MG63 (cell line): ENCODE data around the gene ACOT4. TPM values are rescaled to one million over a fixed set of nuclear protein-coding genes. Genes with fewer than 3 reads are reported as not detected.
"Not testable (repeated sequence)": the region's sequence is repeated elsewhere in the genome, so short reads cannot be mapped to it uniquely, and the experiment has no call there.

Experiments
- DNase-seq: peaks from one replicate; pipeline ENCODE4 v3.0.0-alpha.2; 2020
- H3K27me3 ChIP-seq: fragments of 250-450 bp; sonication (Bioruptor Pico); 2 replicates; pipeline ENCODE4 v1.5.1; 2020; ENCODE audit warnings: mild to moderate bottlenecking, moderate library complexity
- H3K36me3 ChIP-seq: fragments of 250-450 bp; sonication (Bioruptor Pico); 2 replicates; pipeline ENCODE4 v1.5.1; 2020; ENCODE audit warnings: mild to moderate bottlenecking, moderate library complexity
- H3K4me3 ChIP-seq: fragments of 250-450 bp; sonication (Bioruptor Pico); 2 replicates; pipeline ENCODE4 v1.5.1; 2020; ENCODE audit warnings: mild to moderate bottlenecking, moderate library complexity
- H3K9me3 ChIP-seq: fragments of 250-450 bp; sonication (Bioruptor Pico); 2 replicates; pipeline ENCODE4 v1.5.1; 2020; ENCODE audit warnings: mild to moderate bottlenecking, moderate library complexity
- total RNA-seq: library from RNA; depleted of rRNA; stranded (reverse); fragments of >200 nt; shearing (Covaris generic); gene quantifications from 2 replicates; pipeline ENCODE4 v1.2.3, GENCODE V29; 2014; ENCODE audit warnings: low replicate concordance

Gene ACOT4
- total RNA-seq, 1 experiment from 2014 or later: 0.76 TPM

DNA sequence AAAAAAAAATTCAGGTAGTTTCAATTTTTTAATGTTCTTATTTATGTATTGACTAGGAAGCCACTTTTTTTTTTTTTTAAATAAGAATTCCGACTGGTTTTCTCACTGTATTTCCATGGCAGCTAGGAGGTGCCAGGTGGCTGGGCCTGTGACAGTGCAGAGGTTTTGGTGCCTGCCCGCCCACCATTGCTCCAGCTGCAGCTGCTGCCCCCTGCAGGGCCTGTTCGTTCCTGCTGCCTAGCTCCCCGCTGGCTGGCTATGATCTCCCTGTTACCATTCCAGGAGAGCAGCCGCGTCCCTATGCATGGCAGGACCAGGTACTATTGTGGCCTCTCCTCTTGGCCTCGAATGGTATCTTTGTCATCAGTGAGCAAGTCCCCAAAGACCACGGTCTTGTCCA lies 20.8 kb upstream of the ACOT4 start:
- H3K27me3 ChIP-seq, H3K4me3 ChIP-seq: not testable (repeated sequence)
- DNase-seq: peak; percentile 39

DNA sequence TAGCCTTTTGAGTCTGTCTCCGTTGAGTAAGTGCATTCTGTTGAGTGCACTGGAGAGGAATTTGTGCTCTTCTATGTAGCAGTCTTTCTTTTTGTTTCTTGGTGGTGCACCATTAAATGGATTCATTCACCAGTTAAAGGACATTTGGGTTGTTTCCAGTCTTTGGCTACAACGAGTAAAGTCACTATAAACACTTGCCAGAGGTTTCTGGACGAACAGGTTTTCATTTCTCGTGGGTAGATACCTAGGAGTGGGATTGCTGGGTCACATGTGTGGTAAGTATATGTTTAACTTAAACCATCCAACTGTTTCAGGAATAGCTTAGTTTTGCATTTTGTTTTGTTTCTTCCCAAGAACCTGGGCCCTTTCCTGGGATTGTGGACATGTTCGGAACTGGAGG lies 18.6 kb upstream of the ACOT4 start:
- H3K4me3 ChIP-seq, H3K36me3 ChIP-seq, H3K27me3 ChIP-seq, H3K9me3 ChIP-seq, DNase-seq: not testable (repeated sequence)

More for the DNA sequence above, 20.8 kb upstream of the ACOT4 start:
- H3K36me3 ChIP-seq, H3K9me3 ChIP-seq: not testable (repeated sequence)

DNA sequence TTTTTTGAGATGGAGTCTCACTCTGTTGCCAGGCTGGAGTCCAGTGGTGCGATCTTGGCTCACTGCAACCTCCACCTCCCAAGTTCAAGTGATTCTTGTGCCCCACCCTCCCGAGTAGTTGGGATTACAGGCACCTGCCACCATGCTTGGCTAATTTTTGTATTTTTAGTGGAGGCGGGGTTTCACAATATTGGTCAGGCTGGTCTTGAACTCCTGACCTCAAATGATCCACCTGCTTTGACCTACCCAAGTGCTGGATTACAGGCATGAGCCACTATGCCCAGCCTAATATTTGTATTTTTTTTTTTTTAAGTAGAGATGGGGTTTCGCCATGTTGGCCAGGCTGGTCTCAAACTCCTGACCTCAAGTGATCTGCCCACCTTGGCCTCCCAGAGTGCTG lies 17.9 kb upstream of the ACOT4 start:
- H3K9me3 ChIP-seq, DNase-seq, H3K4me3 ChIP-seq, H3K36me3 ChIP-seq, H3K27me3 ChIP-seq: not testable (repeated sequence)

DNA sequence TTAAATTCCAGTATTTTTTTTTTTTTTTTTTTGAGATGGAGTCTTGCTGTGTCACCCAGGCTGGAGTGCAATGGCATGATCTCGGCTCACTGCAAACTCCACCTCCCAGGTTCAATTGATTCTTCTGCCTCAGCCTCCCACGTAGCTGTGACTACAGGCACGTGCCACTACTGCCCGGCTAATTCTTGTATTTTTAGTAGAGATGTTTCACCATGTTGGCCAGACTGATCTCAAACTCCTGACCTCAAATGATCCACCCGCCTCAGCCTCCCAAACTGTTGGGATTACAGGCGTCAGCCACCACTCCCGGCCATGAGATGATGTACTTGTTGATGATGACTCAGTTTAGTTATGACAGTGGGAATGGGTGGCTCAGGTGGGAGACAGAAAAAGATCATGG lies 17.4 kb upstream of the ACOT4 start:
- not testable (repeated sequence) for DNase-seq, H3K9me3 ChIP-seq, H3K36me3 ChIP-seq, H3K4me3 ChIP-seq, H3K27me3 ChIP-seq

DNA sequence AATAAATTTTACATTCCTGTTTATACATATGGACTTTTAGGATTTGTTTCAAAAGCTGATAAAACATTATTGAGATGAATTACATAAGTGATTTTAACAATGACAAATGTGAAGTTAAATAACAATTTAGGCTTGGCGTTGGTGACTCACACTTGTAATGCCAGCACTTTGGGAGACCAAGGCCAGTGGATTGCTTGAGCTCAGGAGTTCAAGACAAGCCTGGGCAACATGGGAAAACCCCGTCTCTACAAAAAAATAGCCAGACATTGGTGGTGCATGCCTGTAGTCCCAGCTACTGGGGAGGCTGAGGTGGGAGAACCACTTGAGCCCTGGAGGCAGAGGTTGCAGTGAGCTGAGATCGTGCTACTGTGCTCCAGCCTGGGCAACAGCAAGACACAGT lies 15.3 kb upstream of the ACOT4 start:
- peaks cover 4% of the 10 kb centered on the region for H3K36me3 ChIP-seq
- H3K9me3 ChIP-seq: no peaks in the 10 kb centered on the region
- H3K4me3 ChIP-seq: no peak overlapping the region
- no peaks in the 10 kb centered on the region for H3K27me3 ChIP-seq
- DNase-seq: peak; percentile 51

DNA sequence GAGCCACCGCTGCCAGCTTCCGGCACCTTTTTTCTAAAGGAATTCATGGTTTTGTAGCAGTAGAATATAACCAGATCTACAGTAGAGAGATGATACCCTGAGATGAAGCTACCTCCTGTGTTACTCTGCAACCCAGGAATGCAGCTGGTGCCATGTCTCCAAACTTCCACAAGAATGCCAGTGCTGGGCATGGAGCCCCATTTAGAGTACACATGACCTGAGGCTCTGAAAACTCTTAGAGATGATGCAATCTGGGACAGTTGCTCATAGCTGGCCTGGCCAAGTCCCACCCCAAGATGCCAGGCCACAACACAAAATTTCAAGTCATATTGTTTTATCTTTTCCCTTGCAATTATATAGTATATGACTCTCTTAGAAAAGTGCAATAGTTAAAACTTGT lies 14.5 kb upstream of the ACOT4 start:
- not testable (repeated sequence) for H3K27me3 ChIP-seq, H3K9me3 ChIP-seq, H3K4me3 ChIP-seq, H3K36me3 ChIP-seq, DNase-seq

DNA sequence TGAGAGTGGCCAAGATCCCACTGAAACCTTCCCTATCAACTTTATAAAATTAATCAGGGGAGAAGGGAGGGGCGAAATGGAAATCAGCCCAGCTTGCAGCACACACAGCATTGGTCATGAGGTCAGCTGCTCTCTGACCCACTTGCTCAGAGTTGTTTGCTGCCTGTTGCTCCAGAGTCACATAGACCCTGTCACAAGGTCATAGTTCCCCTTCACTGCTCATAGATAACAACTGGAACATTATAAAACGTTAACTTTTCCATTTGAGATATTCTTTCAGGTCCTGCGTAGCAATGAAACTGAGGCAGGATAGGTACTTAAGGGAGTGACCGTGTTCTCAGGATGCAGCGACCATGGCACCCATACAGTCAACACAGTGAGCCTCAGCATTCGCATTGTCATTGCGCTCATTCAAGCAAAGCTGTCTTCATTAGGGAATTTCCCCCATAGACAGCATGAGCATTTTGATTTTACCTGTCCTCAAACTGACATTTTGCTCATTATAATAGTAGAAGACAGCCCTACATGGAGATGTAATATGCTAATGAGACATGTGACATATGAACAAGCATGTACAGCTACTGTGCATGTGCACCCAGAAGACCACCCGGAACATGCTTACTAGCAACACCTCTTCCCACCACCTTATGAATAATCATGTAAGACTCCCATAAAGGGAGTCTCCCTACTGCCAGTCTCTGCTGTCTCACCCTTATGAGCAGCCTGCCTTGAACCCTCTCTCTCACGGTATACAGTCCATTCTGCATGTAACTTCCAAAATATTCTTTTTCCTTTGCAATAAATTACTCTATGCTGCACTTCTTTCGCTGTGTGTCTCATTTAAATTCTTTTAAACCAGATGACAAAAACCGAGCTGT lies 9.3 kb upstream of the ACOT4 start:
- H3K27me3 ChIP-seq, H3K9me3 ChIP-seq, H3K4me3 ChIP-seq, DNase-seq, H3K36me3 ChIP-seq: not testable (repeated sequence)

DNA sequence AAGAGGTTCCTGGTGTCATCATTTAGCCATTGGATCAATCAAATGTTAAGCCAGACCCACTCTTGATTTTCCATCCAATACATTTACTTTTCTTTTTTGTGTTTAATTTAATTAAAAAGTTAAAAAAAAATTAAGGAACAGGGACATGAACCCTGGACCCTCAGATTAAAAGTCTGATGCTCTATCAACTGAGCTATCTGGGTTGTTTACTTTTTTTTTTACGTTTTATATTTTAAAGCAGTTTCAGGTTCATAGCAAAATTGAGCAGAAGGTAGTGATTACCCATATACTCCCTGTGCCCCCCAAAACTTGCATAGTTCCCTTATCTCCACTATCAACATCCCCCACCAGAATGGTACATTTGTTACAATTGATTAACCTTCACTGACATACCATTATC lies 3.0 kb upstream of the ACOT4 start:
- H3K36me3 ChIP-seq: no peaks in the 10 kb centered on the region
- DNase-seq: no peak
- H3K27me3 ChIP-seq: no peaks in the 10 kb centered on the region
- no peak overlapping the region for H3K4me3 ChIP-seq
- H3K9me3 ChIP-seq: no peaks in the 10 kb centered on the region

DNA sequence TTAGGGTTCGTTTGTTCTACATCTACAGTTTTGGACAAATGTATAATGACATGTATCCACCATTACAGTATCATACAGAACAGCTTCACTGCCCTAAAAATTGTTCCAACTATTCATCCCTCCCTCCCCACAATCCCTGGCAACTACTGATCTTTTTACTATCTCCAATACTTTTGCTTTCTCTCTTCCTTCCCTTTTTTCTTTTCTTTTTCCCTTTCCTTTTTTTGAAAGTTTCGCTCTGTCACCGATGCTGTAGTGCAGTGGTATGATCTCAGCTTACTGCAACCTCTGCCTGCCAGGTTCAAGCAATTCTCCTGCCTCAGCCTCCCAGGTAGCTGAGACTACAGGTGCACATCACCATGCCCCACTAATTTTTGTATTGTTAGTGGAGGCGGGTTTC lies 2.6 kb upstream of the ACOT4 start:
- Histone ChIP-seq H3K9me3 (no peaks in the 10 kb centered on the region), H3K27me3 (no peaks in the 10 kb centered on the region), H3K36me3 (no peaks in the 10 kb centered on the region), H3K4me3 (no peak overlapping the region)
- no peak for DNase-seq

DNA sequence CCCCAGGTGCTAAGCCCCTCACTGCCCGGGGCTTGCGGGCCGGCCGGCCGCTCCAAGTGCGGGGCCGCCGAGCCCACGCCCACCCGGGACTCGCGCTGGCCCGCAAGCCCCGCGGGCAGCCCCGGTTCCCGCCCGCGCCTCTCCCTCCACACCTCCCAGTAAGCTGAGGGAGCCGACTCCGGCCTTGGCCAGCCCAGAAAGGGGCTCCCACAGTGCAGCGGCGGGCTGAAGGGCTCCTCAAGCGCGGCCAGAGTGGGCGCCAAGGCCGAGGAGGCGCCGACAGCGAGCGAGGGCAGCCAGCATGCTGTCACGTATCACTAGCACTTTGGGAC lies 1.0 kb upstream of the ACOT4 start:
- not testable (repeated sequence) for H3K9me3 ChIP-seq, H3K27me3 ChIP-seq, H3K36me3 ChIP-seq, H3K4me3 ChIP-seq, DNase-seq

DNA sequence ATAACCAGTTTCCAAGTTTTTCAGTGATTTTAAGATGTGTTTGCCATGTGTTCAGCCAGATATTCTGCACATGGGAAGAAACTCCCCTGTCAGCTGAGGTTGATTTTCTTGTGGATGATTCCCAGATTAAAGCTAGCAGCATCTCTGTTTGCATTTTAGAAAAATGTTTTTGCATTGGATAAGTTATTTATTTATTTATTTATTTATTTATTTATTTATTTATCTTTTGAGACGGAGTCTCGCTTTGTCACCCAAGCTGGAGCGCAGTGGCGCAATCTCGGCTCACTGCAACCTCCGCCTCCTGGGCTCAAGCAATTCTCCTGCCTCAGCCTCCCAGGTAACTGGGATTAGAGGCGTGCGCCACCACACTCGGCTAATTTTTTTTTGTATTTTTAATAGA lies 2.8 kb downstream of the ACOT4 start:
- Histone ChIP-seq H3K9me3 (no peaks in the 10 kb centered on the region), H3K27me3 (no peaks in the 10 kb centered on the region), H3K4me3 (no peak overlapping the region), H3K36me3 (no peaks in the 10 kb centered on the region)
- DNase-seq: no peak

DNA sequence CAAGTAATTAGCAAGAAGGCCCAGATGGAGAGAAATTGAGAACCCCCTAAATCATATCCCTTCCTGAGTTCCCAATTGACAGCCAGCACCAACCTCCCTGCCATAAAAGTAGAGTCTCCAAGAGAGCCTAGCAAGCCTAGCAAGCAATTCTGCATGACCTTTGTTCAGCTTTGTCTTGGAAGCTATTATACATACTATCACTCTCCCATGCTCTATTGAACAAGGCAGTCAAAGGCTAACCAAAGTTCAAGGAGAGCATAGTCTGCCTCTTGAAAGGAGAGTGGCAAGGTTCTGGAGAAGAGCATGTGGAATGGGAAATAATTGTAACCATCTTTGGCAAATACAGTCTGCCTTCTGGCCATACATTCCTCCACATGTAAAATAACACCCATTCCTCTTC lies 7.8 kb downstream of the ACOT4 start:
- Histone ChIP-seq H3K9me3 (no peaks in the 10 kb centered on the region), H3K4me3 (no peak overlapping the region), H3K36me3 (no peaks in the 10 kb centered on the region), H3K27me3 (no peaks in the 10 kb centered on the region)
- no peak for DNase-seq

DNA sequence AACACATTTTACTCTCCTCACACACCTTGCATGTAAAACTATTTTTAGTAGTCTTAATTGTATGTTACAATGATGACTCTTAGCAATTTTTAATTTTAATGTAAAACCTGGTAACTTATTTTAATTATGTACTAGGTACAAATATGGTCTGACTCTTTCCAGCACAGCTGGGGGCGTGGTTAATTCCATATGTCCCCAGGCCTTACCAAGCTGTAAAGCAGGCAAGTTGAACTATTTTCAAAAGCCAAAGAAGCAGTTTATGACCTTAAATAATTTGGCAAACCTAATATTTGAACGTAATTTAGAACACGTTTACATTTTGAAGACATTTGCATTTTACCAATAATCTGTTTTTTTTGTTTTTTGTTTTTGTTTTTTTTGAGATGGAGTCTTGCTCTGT lies 11.3 kb downstream of the ACOT4 start:
- no peaks in the 10 kb centered on the region for H3K27me3 ChIP-seq
- no peaks in the 10 kb centered on the region for H3K9me3 ChIP-seq
- H3K36me3 ChIP-seq: no peaks in the 10 kb centered on the region
- DNase-seq: no peak
- H3K4me3 ChIP-seq: no peak overlapping the region

DNA sequence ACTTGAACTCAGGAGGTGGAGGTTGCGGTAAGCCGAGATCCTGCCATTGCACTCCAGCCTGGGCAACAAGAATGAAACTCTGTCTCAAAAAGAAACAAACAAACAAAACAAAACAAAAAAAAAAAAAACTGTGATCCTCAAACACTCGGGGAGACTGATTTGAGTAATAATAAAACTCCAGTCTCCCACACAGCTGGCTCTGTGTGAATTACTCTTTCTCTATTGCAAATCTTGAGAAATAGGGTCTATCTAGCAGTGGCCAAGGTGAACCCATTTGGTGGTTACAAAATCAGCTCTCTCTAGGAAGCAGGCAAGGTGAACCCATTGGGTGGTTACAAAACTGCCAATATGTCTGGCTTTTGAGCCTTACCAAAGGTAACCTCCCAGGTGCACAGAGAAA lies 14.6 kb downstream of the ACOT4 start:
- no peaks in the 10 kb centered on the region for H3K27me3 ChIP-seq
- no peak for DNase-seq
- no peaks in the 10 kb centered on the region for H3K36me3 ChIP-seq
- no peak overlapping the region for H3K4me3 ChIP-seq
- H3K9me3 ChIP-seq: no peaks in the 10 kb centered on the region

DNA sequence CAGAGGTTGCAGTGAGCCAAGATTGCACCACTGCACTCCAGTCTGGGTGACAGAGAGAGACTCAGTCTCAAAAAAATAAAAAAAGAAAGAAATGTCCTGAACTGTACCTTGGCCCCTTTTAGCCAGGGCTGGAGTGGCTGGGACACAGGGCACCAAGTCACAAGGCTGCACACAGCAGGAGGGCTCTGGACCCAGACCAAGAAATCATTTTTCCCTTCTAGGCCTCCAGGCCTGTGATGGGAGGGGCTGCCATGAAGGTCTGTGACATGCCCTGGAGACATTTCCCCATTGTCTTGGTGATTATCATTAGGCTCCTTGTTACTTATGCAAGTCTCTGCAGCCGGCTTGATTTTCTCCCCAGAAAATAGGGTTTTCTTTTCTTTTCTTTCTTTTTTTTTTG lies 15.6 kb downstream of the ACOT4 start:
- Histone ChIP-seq H3K27me3 (no peaks in the 10 kb centered on the region), H3K9me3 (no peaks in the 10 kb centered on the region), H3K4me3 (no peak overlapping the region), H3K36me3 (no peaks in the 10 kb centered on the region)
- no peak for DNase-seq

DNA sequence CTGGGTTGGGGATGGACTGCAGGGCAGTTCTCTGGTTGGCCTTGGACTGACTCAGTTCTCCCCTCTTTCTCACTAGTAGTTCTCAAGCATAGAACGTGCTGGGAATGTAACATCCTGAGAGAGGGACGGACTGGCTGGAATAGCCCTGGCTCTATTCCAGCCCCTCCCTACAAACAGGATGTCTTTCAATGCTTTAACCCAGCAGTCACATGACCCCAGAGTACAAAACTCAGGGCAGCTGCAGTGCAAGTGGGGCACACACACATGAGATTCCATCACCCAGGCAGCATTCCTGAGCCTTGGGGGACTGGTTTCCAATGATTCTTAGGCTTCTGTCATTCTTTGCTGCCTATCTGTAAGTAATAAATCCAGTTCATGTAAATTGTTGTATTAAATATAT lies 19.0 kb downstream of the ACOT4 start:
- Histone ChIP-seq H3K9me3 (no peaks in the 10 kb centered on the region), H3K27me3 (no peaks in the 10 kb centered on the region), H3K36me3 (no peaks in the 10 kb centered on the region), H3K4me3 (no peak overlapping the region)
- DNase-seq: no peak

DNA sequence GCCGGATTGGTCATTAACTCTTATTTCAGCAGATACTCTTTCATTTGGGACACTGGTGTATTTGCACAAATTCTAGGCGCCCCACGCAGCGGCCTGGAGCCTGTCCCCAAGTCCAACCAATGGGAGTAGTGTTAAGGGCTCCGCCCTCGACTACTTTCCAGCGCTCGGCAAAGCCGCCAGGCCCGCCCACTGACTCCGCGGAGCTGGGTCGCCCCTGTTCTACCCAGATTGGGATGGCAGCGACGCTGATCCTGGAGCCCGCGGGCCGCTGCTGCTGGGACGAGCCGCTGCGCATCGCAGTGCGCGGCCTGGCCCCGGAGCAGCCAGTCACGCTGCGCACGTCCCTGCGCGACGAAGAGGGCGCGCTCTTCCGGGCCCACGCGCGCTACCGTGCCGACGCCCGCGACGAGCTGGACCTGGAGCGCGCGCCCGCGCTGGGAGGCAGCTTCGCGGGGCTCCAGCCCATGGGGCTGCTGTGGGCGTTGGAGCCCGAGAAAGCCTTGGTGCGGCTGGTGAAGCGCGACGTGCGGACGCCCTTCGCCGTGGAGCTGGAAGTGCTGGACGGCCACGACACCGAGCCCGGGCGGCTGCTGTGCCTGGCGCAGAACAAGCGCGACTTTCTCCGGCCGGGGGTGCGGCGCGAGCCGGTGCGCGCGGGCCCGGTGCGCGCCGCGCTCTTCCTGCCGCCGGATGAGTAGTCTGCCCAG lies 20.8 kb downstream of the ACOT4 start, which contains the start of gene ACOT6:
ACOT6 (plus strand) TSS at position 179 of the 707 bp plus-strand sequence; CDS start at position 234, 55 bp downstream.
- Histone ChIP-seq H3K9me3 (no peaks in the 10 kb centered on the region), H3K4me3 (peak within 1 kb of the TSS; percentile 51), H3K27me3 (no peaks in the 10 kb centered on the region), H3K36me3 (no peaks in the 10 kb centered on the region)
- DNase-seq: peak; percentile 65

DNA sequence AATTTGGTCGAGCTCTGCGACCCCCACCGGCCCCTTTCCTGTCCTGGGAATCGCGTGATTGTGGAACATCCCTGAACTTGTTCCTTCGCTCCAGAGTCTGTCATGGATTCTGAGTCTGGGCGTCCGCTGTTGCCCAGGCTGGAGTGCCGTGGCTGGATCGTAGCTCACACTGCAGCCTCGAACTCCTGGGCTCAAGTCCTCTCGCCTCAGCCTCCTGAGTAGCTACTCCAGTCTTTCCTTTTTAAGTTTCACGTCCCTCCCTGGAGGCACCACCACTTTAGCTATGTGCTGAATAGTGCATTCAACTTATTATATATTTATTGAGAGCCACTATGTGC lies 21.3 kb downstream of the ACOT4 start:
- H3K27me3 ChIP-seq: no peaks in the 10 kb centered on the region
- no peaks in the 10 kb centered on the region for H3K36me3 ChIP-seq
- H3K9me3 ChIP-seq: no peaks in the 10 kb centered on the region
- DNase-seq: no peak
- peak overlapping the region; percentile 51 for H3K4me3 ChIP-seq
